ENCODE data around the gene SMIM14. TPM values are rescaled to one million over a fixed set of nuclear protein-coding genes. Genes with fewer than 3 reads are reported as not detected.

Gene SMIM14
- polyA plus RNA-seq, 3 donors, result 13.6 to 152 (median 140) TPM

GRCh38 chr4:39502019-39502663 is 136.5 kb downstream of the SMIM14 start:
- Histone ChIP-seq H3K4me3 (replicated peaks in 1 of 3; ENCODE audit: low read depth in 2 of 3, low read length in 3 of 3) (no peak overlapping the region), H3K4me1 (ENCODE audit: control insufficient read depth in 1 of 2, insufficient read depth in 2 of 2, low read length in 2 of 2) (no peaks in the 10 kb centered on the region), H3K79me2 (ENCODE audit: insufficient read depth, low read length) (no peaks in the 10 kb centered on the region), H3K27ac (ENCODE audit: low read depth in 1 of 2, low read length in 2 of 2) (no peak overlapping the region), H3K4me2 (replicated peaks; ENCODE audit: extremely low read depth, low read length, poor library complexity, severe bottlenecking) (no peak overlapping the region), H3K36me3 (replicated peaks in 1 of 2; ENCODE audit: control insufficient read depth in 1 of 2, insufficient read depth in 2 of 2, low read length in 2 of 2) (peaks cover 59 to 78% of the 10 kb centered on the region in 2 donors), H2AFZ (ENCODE audit: insufficient read depth, low read depth, low read length, poor library complexity, severe bottlenecking) (no peak overlapping the region), H3K27me3 (ENCODE audit: control insufficient read depth in 2 of 2, insufficient read depth in 2 of 2, low read length in 2 of 2) (no peaks in the 10 kb centered on the region), H3K9ac (ENCODE audit: insufficient read depth, low read length, poor library complexity, severe bottlenecking) (no peak overlapping the region), H3K9me3 (replicated peaks in 1 of 2; ENCODE audit: control insufficient read depth in 1 of 2, insufficient read depth in 1 of 2, low read length in 2 of 2) (no peaks in the 10 kb centered on the region), H4K20me1 (ENCODE audit: insufficient read depth, low read length) (no peaks in the 10 kb centered on the region)
- TF ChIP-seq CTCF (IDR thresholded peaks at IDR 0.05), result no peak
- Mint-ChIP-seq H3K36me3 (peaks cover 62 to 83% of the 10 kb centered on the region in 2 donors), H3K27me3 (ENCODE audit: low read depth in 3 of 3) (no peaks in the 10 kb centered on the region), H3K4me3 (no peak overlapping the region), H3K27ac (no peak overlapping the region), H3K9me3 (no peaks in the 10 kb centered on the region), H3K4me1 (no peaks in the 10 kb centered on the region)
- intact Hi-C loops (cut with micrococcal nuclease), result no loop called here
- no peak for DNase-seq

- intact Hi-C loops (cut with micrococcal nuclease), result no loop called here
- H3K4me1 Mint-ChIP-seq, result no peaks in the 10 kb centered on the region
- no peak overlapping the region for H3K27ac Mint-ChIP-seq
- peaks cover 39 to 56% of the 10 kb centered on the region in 2 donors for H3K36me3 Mint-ChIP-seq
- Histone ChIP-seq H3K79me2 (ENCODE audit: insufficient read depth, low read length) (no peaks in the 10 kb centered on the region), H3K4me1 (ENCODE audit: control insufficient read depth in 1 of 2, insufficient read depth in 2 of 2, low read length in 2 of 2) (no peaks in the 10 kb centered on the region), H3K27me3 (ENCODE audit: control insufficient read depth in 2 of 2, insufficient read depth in 2 of 2, low read length in 2 of 2) (no peaks in the 10 kb centered on the region), H4K20me1 (ENCODE audit: insufficient read depth, low read length) (no peaks in the 10 kb centered on the region), H3K9ac (ENCODE audit: insufficient read depth, low read length, poor library complexity, severe bottlenecking) (no peak overlapping the region), H3K9me3 (replicated peaks in 1 of 2; ENCODE audit: control insufficient read depth in 1 of 2, insufficient read depth in 1 of 2, low read length in 2 of 2) (no peaks in the 10 kb centered on the region), H3K36me3 (replicated peaks in 1 of 2; ENCODE audit: control insufficient read depth in 1 of 2, insufficient read depth in 2 of 2, low read length in 2 of 2) (peaks cover 32 to 44% of the 10 kb centered on the region in 2 donors), H3K4me2 (replicated peaks; ENCODE audit: extremely low read depth, low read length, poor library complexity, severe bottlenecking) (no peak overlapping the region), H3K27ac (ENCODE audit: low read depth in 1 of 2, low read length in 2 of 2) (no peak overlapping the region), H2AFZ (ENCODE audit: insufficient read depth, low read depth, low read length, poor library complexity, severe bottlenecking) (no peak overlapping the region), H3K4me3 (replicated peaks in 1 of 3; ENCODE audit: low read depth in 2 of 3, low read length in 3 of 3) (no peak overlapping the region)
- DNase-seq, result no peak
- no peak for TF ChIP-seq CTCF (IDR thresholded peaks at IDR 0.05)
- no peak overlapping the region for H3K4me3 Mint-ChIP-seq
- H3K9me3 Mint-ChIP-seq, result no peaks in the 10 kb centered on the region
- no peaks in the 10 kb centered on the region for H3K27me3 Mint-ChIP-seq (ENCODE audit: low read depth in 3 of 3)
Observed at GRCh38 chr4:39498727-39499020, 140.0 kb downstream of the SMIM14 start.
